Testis (tissue), 2 donors: ENCODE data around the gene MRGPRX2.

Experiments
- CTCF ChIP-seq, 3 experiments: fragments of 450-650 bp in 2 of 3; fragments of 200-600 bp in 1 of 3; sonication (generic) in 1 of 3; IDR thresholded peaks; one replicate each; pipeline ENCODE4 v1.5.1; 2016 to 2019; ENCODE audit warnings: antibody characterized with exemption in 3 of 3, mild to moderate bottlenecking in 2 of 3, moderate library complexity in 1 of 3
- POLR2A ChIP-seq: fragments of 450-650 bp; IDR thresholded peaks from one replicate; pipeline ENCODE4 v1.6.1; 2017; ENCODE audit warnings: antibody characterized with exemption, mild to moderate bottlenecking, moderate library complexity

GRCh38 chr11:19087658-19088057 lies 27.1 kb upstream of the MRGPRX2 start:
- TF ChIP-seq POLR2A (no peak), CTCF (IDR thresholded peaks at IDR 0.05) (no peak)
